ENCODE data around the gene PRDM16. TPM values are rescaled to one million over a fixed set of nuclear protein-coding genes. Genes with fewer than 3 reads are reported as not detected.

The PRDM16 gene
- total RNA-seq, 4 donors from 2014 or later: 0.26 to 7.7 (median 0.35) TPM; not detected in 1

GRCh38 chr1:3334366-3334765, 265.4 kb downstream of the PRDM16 start:
- Histone ChIP-seq H3K4me1 (no peaks in the 10 kb centered on the region), H3K27me3 (no peaks in the 10 kb centered on the region), H3K4me3 (no peak overlapping the region), H3K36me3 (no peaks in the 10 kb centered on the region), H3K9me3 (no peaks in the 10 kb centered on the region), H3K27ac (no peak overlapping the region)
- intact Hi-C loops (cut with DNase I; ENCODE audit: low total_unique reads): no loop called here
- DNase-seq: no peak
- TF ChIP-seq POLR2A (IDR thresholded peaks at IDR 0.05): no peak
- no peak for TF ChIP-seq CTCF (IDR thresholded peaks at IDR 0.05)

GRCh38 chr1:3335754-3336640, 267.0 kb downstream of the PRDM16 start:
- H3K27ac ChIP-seq: no peak overlapping the region
- TF ChIP-seq CTCF (IDR thresholded peaks at IDR 0.05) (no peak), POLR2A (IDR thresholded peaks at IDR 0.05) (no peak)

GRCh38 chr1:3336641-3337630, 267.9 kb downstream of the PRDM16 start:
- no peak overlapping the region for H3K27ac ChIP-seq
- no peaks in the 10 kb centered on the region for H3K9me3 ChIP-seq
- TF ChIP-seq CTCF (IDR thresholded peaks at IDR 0.05) (no peak), POLR2A (IDR thresholded peaks at IDR 0.05) (no peak)
- H3K4me3 ChIP-seq: no peak overlapping the region
- intact Hi-C loops (cut with DNase I; ENCODE audit: low total_unique reads): no loop called here
- no peaks in the 10 kb centered on the region for H3K36me3 ChIP-seq
- no peaks in the 10 kb centered on the region for H3K4me1 ChIP-seq
- no peaks in the 10 kb centered on the region for H3K27me3 ChIP-seq
- DNase-seq: no peak

More at GRCh38 chr1:3335754-3336640, 267.0 kb downstream of the PRDM16 start:
- Histone ChIP-seq H3K27me3 (no peaks in the 10 kb centered on the region), H3K4me1 (no peaks in the 10 kb centered on the region), H3K36me3 (no peaks in the 10 kb centered on the region), H3K4me3 (no peak overlapping the region), H3K9me3 (no peaks in the 10 kb centered on the region)
- DNase-seq: no peak
- intact Hi-C loops (cut with DNase I; ENCODE audit: low total_unique reads): no loop called here

- no peak for TF ChIP-seq CTCF (IDR thresholded peaks at IDR 0.05)
- TF ChIP-seq POLR2A (IDR thresholded peaks at IDR 0.05): no peak
- no peak for DNase-seq
- Histone ChIP-seq H3K4me3 (no peak overlapping the region), H3K27ac (no peak overlapping the region), H3K27me3 (no peaks in the 10 kb centered on the region), H3K36me3 (no peaks in the 10 kb centered on the region), H3K9me3 (peaks cover 0 to under 1% of the 10 kb centered on the region in 2 donors), H3K4me1 (no peaks in the 10 kb centered on the region)
- intact Hi-C loops (cut with DNase I; ENCODE audit: low total_unique reads): no loop called here
Measured at GRCh38 chr1:3337798-3338724, 269.1 kb downstream of the PRDM16 start.

Data from uterus (tissue), 4 donors.